HG03457 (cell line): ENCODE measurements around the gene ABTB2.

Experiments
- ATAC-seq: cut with Tn5 transposase; IDR thresholded peaks from one replicate; pipeline ENCODE4 v1.9.1; 2021; ENCODE audit warnings: moderate number of reproducible peaks; ENCODE audit not compliant: unreplicated experiment

Gene ABTB2

DNA sequence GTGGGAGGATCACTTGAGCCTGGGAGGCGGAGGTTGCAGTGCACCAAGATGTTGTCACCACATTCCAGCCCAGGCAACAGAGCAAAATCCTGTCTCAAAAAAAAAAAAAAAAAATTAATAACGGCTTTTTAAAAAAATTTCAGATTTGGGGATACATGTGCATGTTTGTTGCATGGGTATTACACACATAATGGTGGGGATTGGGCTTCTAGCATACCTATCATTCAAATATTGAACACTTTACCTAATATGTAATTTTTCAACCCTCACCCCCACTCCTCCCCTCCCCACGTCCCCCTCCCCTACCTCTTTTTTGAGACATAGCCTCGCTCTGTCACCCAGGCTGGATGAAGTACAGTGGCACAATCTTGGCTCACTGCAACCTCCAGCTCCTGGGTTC lies 40.1 kb downstream of the ABTB2 start:
- ATAC-seq, result no peak

DNA sequence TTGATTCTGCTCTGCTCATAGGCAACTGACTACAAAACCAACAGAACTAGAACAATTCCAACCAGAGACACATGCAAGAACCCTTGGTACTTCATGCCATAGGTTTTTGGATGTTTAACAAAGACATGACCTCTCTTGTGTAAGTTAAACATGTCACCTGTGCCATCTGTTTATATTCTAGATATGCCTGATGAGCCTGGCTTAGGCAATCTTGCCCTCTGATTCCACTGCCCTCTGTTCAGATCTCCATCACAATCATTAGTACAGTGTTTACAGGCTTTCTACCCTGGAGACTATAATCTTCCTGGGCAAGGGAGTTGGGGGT lies 40.8 kb downstream of the ABTB2 start:
- no peak for ATAC-seq

DNA sequence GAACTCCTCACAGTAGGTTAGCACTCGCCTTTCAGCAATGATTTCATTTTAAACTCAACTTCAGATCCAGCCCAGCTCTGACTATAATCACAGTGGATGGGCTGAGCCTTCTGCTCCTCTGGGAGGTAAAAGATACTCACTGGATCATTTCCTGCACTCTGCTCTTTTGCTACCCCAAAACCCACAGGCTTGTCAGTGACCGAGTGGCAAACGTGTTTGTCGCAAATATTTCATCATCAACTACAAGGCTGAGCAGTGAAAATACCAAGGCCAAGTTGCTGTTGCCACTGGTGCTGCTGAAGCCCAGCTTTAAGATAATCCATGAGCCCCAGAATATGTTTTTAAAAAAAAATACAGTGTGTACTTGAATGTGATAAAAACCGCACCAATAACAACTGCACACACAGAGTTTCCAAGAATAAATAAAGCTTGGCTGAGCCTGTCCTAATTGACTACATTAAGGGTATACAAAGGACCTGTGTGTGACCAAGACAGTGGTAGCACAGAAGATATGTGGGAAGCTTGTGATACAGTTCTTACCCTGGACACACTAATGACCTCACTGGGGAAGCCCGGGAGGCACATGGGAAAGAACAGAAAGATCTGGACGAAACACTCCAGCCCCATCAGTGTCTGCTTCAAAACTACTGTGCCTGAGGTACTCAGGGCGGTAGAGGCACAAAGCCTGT lies 41.3 kb downstream of the ABTB2 start:
- ATAC-seq, result no peak

DNA sequence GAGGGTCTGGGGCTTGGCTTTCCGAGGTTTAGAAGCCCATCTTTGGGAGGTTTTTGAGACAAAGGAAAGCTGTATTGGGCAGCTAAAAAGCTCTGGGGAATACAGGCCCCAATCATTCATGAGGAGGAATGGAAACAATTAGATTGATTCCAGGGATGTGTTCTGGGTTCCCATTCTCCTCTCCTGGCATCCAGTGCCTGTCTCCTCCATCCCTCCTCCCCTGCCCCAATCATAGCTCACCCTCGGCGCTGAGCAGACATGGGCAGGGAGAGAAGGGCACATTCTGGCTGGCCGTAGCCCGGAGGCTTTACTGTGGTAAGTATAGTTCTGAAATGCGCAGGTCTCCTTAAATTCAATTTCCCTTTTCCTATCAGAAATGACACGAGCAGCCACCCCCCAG lies 42.4 kb downstream of the ABTB2 start:
- ATAC-seq, result no peak

DNA sequence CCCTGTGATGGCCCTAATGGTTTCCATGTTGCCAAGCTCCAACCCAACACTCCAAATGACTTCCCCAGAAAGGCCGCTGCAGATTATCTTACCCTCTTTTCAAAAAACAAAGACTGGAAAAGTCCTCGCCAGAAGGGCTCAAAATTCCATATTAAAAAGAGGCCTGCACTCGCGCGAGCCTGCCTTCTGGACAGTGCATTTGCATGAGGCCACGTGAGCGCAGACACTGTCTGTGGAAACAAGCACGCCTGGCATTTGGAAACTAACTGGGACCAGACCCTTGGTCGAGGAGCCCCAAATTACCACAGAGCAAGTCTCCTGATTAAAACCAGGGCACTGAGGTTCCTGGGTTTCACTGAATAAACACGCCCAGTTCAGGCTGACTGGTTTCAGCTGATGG lies 42.9 kb downstream of the ABTB2 start:
- ATAC-seq, result no peak

DNA sequence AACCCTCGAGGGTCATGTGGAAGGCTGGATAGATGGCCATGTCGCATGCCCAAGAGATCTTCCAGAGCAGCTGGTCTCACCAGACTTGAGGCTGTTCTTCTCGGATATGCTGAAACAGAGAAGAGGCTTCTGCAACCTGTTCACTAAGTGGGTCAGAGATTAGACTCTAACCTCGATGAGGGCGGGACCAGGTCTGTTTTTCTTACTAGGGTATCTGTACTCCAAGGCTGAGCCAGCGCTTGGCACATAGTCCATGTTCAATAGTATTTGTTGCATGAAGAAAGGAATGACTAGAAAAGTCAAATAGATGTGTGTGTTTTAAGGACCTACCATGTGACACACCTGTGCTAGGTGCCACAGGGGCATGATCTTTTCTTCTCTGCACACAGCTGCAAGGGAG lies 43.6 kb downstream of the ABTB2 start:
- ATAC-seq, result no peak

DNA sequence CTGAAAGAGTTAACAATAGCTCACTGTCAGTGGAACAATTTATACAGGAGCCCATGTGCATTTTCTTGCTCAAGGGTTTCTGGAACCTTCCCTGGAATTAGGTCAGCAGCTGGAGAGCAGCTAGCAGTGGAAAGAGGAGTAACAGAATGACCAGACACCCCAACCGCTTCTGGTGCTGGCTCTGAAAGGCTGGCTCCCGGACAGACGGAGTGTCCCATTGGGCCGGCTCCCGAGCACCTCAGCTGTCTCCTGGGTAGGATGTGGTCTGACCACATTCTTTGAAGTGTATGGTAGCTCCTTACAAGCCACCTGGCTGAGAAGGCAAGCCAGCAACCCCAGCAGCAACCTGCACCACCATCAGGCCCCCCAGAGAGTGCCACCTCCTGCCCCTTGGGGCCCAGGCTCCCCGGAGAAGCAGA lies 44.7 kb downstream of the ABTB2 start:
- ATAC-seq, result peak; percentile 91

DNA sequence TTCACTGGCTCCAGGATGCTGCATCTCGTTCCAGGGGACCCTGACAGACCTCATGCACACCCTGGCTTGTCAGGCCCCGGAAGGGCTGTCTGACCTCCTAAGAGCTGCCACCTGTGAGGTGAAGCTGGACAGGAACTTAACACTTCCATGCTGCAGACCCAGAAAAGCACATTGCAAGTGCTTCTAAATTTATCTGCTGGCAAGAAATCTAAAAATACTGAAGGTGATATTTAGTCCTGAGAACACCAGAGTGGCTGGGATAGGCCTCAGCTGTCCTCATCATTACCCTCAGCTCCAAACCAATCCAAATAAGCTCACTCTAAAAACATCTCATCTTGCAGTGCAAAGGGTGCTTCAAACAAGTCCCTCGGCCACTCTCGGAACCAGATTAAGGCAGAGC lies 46.7 kb downstream of the ABTB2 start:
- no peak for ATAC-seq

DNA sequence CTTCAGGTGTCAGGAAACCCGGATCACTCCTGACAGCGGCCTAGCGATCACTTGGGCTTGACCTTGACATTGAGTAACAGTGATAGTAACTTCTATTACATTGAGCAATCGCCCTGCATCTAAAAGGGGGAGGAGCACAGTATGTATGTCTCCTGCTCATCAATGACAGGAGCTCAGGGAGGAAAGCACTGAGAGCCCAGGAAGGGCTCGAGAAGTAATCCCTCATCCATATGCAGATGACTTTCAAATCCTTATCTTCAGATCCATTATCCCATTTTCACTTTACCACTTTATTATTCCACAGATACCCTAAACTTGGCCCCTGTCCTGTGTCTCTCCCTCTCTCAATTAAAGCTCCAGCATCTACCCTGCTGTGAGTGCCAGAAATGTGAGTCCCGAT lies 47.8 kb downstream of the ABTB2 start:
- no peak for ATAC-seq

DNA sequence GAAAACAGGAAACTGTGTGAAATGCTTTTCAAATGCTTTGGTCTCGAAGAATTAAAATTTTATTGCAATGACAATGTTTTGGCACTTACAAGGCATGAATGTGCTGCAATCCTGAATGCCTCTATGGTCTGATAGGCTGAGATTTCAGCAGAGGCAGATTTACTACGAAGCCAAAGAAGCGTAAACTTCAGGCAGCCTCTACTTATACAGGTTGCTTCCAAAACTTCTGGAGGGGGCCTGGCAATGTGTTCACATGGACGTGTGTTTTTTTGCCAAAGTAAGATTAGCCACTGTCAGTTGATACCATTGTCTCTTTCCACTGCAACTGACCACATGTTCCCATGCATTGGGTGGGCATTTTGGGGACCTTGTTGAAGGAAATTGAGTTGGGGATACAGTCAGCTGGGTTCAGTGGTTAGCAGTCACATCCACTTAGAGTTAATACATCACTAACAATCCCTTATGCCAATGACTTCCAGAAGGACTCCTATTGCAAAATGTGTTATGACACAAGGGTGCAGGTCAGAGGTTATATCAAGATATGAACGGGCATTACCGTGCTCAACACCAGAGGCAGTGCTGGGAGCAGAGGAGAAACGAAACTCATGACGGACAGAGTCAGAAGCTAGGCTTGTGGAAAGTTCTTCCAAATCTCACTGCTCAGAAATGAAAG lies 48.8 kb downstream of the ABTB2 start:
- ATAC-seq, result no peak

DNA sequence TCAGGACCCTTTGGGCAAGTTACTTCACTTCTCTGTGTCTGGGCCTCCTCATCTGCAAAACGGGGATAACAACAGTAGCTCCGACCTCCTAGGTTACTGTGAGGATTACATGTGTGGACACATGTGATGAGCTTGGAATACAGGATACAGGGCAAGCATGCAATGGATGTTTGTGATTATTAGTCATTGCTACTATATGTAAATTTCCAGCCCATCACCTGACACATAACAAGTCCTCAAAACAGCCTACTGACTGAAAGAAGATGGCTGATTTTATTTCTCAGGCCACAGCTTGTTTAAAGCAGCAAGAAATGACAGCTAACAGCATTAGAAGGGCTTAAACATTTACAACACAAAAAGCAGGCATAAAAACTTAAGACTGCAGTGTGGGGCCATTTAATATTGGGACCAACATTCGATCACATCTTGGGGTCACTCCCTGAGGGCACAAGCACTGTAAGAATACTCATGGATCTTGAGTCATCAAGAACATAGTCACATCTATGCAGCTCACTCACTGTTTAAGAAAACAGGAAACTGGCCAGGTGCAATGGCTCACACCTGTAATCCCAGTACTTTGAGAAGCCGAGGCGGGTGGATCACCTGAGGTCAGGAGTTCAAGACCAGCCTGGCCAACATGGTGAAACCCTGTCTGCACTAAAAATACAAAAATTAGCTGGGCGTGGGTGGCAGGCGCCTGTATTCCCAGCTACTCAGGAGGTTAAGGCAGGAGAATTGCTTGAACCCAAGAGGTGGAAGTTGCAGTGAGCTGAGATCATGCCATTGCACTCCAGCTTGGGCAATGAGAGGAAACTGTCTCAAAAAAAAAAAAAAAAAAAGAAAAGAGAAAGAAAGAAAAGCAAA lies 49.5 kb downstream of the ABTB2 start:
- no peak for ATAC-seq

DNA sequence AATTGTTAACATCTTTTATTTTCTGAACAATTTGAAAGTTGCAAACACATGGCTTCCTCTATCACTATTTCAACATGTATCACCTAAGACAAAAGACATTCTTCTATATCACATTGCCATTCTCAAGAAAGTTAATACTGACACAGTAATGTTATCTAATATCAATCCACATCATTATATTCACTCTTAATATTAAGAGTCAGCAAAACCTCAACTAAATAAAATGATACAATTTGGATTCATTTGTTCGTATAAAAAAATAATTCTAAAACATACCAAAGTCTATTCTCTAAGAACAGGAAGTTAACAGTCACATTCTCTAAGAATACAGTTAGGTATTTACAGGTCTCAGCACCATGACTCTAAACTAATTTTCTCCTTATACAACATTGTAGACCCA lies 52.0 kb downstream of the ABTB2 start:
- no peak for ATAC-seq

DNA sequence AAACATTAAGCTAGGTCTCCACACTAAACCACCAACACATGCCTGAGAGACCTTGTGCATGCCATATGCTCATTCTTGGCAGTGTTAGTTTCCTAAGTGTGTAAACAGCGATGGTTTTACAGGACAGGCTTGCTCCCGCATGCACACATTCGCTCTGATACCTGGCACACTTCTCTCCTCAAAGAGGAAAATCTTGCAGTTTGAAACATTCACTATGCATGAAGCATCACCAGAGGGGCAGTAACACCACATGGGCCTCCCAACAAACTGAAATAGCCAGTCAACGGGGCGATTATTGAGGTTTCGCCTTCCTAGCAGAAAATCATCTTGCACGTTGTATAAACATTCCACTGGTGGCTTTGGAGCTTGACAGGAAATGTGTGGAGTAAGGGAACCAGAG lies 52.6 kb downstream of the ABTB2 start:
- no peak for ATAC-seq

DNA sequence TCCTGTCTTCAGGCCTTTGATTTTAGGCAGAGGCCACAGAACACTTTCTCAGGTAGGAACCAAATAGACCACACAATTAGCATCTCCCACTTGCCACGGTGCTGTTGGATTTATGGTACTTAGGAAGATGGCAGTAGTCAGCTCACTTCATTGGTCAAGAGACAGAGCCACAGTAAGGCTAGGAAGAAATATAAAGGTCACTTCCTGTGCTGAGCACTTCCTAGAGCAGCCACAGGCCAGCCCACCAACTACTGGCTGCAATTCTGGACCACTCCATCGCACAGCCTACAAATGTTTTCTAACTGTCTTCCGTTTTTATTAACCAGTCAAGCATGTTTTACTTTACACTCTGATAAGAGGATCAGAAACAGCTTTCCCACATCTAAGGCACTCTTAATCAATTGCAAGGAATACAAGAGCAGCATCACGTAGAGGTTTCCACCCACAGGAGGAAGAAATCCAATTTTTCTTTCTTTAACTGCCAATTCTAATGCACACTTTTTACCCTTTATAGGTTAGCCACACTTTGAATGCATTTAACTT lies 54.7 kb downstream of the ABTB2 start:
- no peak for ATAC-seq

DNA sequence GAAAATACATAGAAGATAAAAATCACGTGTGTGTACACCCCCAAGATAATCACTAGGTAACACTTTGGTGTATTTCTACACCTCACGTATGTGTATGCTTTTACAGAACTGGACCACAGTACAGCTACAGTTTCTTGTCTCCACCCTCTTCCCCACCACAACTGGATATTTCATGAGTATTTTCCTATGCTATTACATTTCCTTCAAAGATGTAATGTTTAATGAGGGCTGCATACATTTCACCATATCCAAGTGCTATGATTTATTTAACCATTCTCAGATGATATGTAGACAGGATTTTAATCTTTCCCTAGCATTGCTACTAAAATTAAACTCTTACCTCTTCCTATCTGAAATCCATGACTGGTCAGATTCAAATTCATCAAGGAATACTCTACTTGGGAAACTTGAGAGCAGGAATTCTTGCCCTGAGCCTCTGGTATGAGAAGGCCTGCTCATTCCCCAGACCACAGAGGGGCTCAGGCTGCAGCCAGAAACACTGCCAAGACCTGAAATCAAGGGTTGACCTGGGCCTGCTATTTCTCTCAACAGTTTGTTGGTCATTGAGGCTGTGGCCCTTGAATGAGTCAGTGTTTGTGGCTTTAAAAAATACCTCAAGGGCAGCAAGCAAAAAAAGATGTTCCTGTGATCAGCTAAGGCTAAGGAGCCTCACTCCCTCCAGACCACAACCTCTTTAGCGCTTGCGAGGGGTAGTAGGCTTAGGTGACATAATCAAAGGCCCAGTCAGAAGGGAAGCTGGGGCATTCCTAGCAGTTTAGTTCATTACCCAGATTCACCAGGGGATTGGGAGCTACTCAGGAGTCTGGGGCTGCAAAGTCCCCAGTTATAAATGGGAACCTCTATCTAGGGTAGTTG lies 55.5 kb downstream of the ABTB2 start:
- peak; percentile 78 for ATAC-seq

DNA sequence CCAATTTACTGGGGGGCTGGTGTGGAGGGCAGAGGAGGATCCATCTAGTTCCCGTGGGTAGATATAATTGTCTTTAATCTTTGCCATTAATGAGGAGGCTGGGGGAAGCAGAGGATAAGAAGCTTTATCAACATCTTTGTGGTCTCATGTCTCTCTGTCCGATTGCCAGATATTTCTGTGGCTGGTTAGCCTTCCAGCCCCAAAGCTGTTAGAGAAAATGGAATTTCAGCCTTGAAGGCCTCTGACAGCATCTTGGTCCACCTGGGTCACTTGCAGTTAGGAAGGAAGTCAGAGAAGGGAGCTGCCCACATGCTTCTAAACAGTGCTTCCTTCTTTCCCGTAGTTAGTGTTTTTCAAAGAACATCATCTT lies 56.9 kb downstream of the ABTB2 start:
- no peak for ATAC-seq

DNA sequence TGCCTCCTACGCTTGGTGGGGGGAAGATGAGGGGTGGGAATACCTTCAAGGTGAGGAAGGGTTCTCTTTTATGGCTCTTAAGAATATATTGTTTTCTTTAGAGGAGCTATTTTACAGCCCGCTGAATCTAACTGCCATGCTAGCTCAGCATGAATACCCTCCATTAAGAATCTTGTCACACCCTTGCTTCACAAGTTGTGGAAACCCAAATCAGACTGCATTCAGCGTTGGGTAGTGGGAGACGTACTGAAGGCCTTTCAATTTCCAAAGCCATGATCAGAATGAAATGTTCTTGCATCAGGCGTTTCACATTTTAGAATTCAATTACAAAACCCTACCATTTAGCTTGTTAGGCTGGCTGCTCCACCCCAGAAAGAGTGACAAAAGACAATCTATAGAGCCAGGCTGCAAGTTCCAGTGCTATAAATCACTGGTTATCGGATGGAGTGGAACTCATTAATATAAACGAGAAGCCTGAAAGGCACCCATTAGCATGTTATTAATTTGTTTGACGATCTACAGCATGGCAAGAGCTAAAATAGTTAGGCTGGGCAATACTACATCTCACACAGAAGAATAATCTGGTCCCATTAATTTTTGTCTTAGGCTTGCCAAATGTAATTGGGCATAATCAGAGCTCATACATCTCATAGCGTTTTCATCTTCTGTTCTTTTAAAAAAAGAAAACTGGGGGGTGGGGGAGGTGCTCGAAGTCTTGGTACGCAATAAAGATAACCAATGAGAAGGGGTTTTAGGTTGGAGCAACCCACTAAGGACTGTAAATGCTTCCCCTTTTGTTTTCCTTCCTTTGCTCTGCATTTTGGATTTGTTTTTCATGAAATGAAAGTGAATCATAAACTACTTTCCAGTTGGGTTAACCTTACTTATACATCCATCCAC lies 57.5 kb downstream of the ABTB2 start:
- no peak for ATAC-seq

DNA sequence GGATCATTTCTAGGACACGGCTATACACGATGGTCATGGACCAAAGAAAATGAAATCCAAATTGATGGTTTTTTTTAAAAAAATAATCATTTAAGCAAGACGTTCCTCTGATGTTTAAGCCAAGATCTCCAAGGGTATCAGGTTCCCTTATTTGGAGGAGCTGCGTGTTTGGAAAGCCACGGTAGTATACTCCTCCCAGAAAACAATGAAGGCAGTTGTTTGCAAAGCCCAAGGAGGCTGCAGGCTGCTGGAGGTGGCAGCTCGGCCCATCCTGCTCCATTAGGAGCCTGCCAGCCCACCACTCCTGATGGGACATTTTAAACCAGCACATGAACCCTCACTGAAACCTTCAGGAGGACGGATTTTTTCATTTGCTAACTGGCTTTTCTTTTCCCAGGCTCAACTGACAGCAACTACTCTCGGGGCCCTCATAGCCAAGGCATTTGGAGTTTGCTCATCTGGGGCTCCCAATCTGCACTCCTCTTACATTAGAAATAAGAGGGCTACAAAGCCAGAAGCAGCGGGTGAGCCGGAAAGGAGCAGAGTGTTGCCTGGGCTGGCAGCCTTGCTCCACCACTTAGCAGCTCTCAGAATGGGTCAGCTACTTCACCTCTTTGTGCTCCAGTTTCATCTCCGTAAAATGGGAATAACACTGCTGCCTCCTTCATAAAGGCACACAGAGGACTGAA lies 58.4 kb downstream of the ABTB2 start:
- ATAC-seq, result no peak

DNA sequence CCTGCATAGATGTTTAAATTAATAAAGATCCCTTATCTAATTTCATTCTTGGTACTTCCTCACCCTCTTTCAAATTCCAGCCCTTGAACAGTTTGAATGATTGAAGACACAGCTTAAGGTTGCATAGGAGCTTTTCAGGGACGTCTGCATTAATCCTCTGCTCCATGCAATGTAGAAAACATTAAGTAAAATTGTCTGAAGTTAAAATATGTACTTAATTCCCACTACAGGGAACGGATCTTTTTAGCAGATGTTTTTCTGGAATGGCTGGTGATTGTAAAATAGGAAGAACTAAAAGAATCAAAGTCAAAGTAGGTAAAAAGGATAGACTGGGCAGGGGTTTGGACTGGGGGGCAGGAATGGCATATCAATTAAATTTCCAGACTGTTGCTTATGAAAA lies 58.9 kb downstream of the ABTB2 start:
- ATAC-seq, result no peak
